H9 (cell line): ENCODE data around the gene TMED5. TPM values are rescaled to one million over a fixed set of nuclear protein-coding genes. Genes with fewer than 3 reads are reported as not detected.

Experiments
- DNase-seq: peaks from one replicate; pipeline ENCODE4 v3.0.0-alpha.2; 2017
- H2AFZ ChIP-seq: one replicate; pipeline ENCODE4 v1.6.1; 2013; ENCODE audit warnings: mild to moderate bottlenecking, low read length, control low read depth, moderate library complexity
- H2AK5ac ChIP-seq: 2 replicates; pipeline ENCODE4 v1.6.1; 2013; ENCODE audit warnings: low read length, control low read depth, mixed read lengths; ENCODE audit not compliant: insufficient read length
- H2BK120ac ChIP-seq: one replicate; pipeline ENCODE4 v1.6.1; 2013; ENCODE audit warnings: low read depth, mild to moderate bottlenecking, low read length, control low read depth, inconsistent platforms; ENCODE audit not compliant: poor library complexity, severe bottlenecking
- H2BK12ac ChIP-seq: 2 replicates; pipeline ENCODE4 v1.6.1; 2013; ENCODE audit warnings: low read length, control low read depth, mixed read lengths, low read depth; ENCODE audit not compliant: insufficient read length
- H2BK15ac ChIP-seq: 2 replicates; pipeline ENCODE4 v1.6.1; 2013; ENCODE audit warnings: low read depth, low read length, control low read depth
- H2BK20ac ChIP-seq: one replicate; pipeline ENCODE4 v1.6.1; 2013; ENCODE audit warnings: low read depth, mild to moderate bottlenecking, low read length, control low read depth, inconsistent platforms; ENCODE audit not compliant: poor library complexity, severe bottlenecking
- H2BK5ac ChIP-seq: 2 replicates; pipeline ENCODE4 v1.6.1; 2013; ENCODE audit warnings: low read length, control low read depth, mixed read lengths; ENCODE audit not compliant: insufficient read length
- H3K14ac ChIP-seq: 2 replicates; pipeline ENCODE4 v1.6.1; 2013; ENCODE audit warnings: low read length, control low read depth; ENCODE audit not compliant: insufficient read depth
- H3K18ac ChIP-seq: 2 replicates; pipeline ENCODE4 v1.6.1; 2013; ENCODE audit warnings: low read depth, mild to moderate bottlenecking, mixed read lengths, low read length, control low read depth; ENCODE audit not compliant: insufficient read length
- H3K23ac ChIP-seq: 2 replicates; pipeline ENCODE4 v1.6.1; 2013; ENCODE audit warnings: low read length, control low read depth, mixed read lengths, low read depth; ENCODE audit not compliant: insufficient read length
- H3K23me2 ChIP-seq: 2 replicates; pipeline ENCODE4 v1.6.1; 2013; ENCODE audit warnings: low read depth, mild to moderate bottlenecking, mixed read lengths, low read length, control low read depth; ENCODE audit not compliant: insufficient read length, poor library complexity, severe bottlenecking
- H3K27ac ChIP-seq: 2 replicates; pipeline ENCODE4 v1.5.1; 2013; ENCODE audit warnings: low read length, control low read depth, mixed read lengths, low read depth; ENCODE audit not compliant: insufficient read length
- H3K27me3 ChIP-seq: 2 replicates; pipeline ENCODE4 v1.6.1; 2013; ENCODE audit warnings: low read length, control low read depth, inconsistent platforms; ENCODE audit not compliant: insufficient read depth
- H3K4ac ChIP-seq: 2 replicates; pipeline ENCODE4 v1.6.1; 2013; ENCODE audit warnings: low read depth, mild to moderate bottlenecking, control low read depth, inconsistent platforms, low read length, moderate library complexity
- H3K4me1 ChIP-seq: 2 replicates; pipeline ENCODE4 v1.6.1; 2013; ENCODE audit warnings: low read length, control low read depth, inconsistent platforms; ENCODE audit not compliant: insufficient read depth
- H3K4me2 ChIP-seq: 2 replicates; pipeline ENCODE4 v1.6.1; 2013; ENCODE audit warnings: low read length, control low read depth, mixed read lengths; ENCODE audit not compliant: insufficient read length, insufficient read depth
- H3K56ac ChIP-seq: 2 replicates; pipeline ENCODE4 v1.6.1; 2013; ENCODE audit warnings: low read depth, mild to moderate bottlenecking, mixed read lengths, low read length, control low read depth; ENCODE audit not compliant: insufficient read length
- H3K79me1 ChIP-seq: 2 replicates; pipeline ENCODE4 v1.6.1; 2013; ENCODE audit warnings: low read depth, mild to moderate bottlenecking, moderate library complexity, low read length, control low read depth, inconsistent platforms; ENCODE audit not compliant: insufficient read depth, poor library complexity, severe bottlenecking
- H3K79me2 ChIP-seq: 2 replicates; pipeline ENCODE4 v1.6.1; 2013; ENCODE audit warnings: low read length, control low read depth, inconsistent platforms; ENCODE audit not compliant: insufficient read depth
- H3K9ac ChIP-seq: 2 replicates; pipeline ENCODE4 v1.6.1; 2013; ENCODE audit warnings: low read length, control low read depth, mixed read lengths; ENCODE audit not compliant: insufficient read length; ENCODE audit errors: extremely low read depth
- H3K9me3 ChIP-seq: one replicate; pipeline ENCODE4 v1.6.1; 2013; ENCODE audit warnings: low read depth, low read length, inconsistent platforms; ENCODE audit not compliant: control insufficient read depth
- H3T11ph ChIP-seq: one replicate; pipeline ENCODE4 v1.6.1; 2013; ENCODE audit warnings: mild to moderate bottlenecking, low read length, control low read depth, inconsistent platforms
- H4K20me1 ChIP-seq: one replicate; pipeline ENCODE4 v1.6.1; 2013; ENCODE audit not compliant: control insufficient read depth, insufficient read length, insufficient read depth
- H4K5ac ChIP-seq: 2 replicates; pipeline ENCODE4 v1.6.1; 2013; ENCODE audit warnings: low read depth, mild to moderate bottlenecking, mixed read lengths, low read length, control low read depth; ENCODE audit not compliant: insufficient read length
- H4K8ac ChIP-seq: replicated peaks from 2 replicates; pipeline ENCODE4 v1.6.1; 2013; ENCODE audit warnings: low read length, control low read depth, mixed read lengths, low read depth; ENCODE audit not compliant: insufficient read length
- H4K91ac ChIP-seq: 2 replicates; pipeline ENCODE4 v1.6.1; 2013; ENCODE audit warnings: low read depth, mild to moderate bottlenecking, moderate library complexity, mixed read lengths, low read length, control low read depth; ENCODE audit not compliant: insufficient read length
- H3K27ac Mint-ChIP-seq, 3 experiments: 2 replicates in 2 of 3; 3 replicates in 1 of 3; pipeline ENCODE4 v1.8.0; 2020 to 2021; ENCODE audit warnings: mixed read lengths in 3 of 3, mild to moderate bottlenecking in 1 of 3, moderate library complexity in 1 of 3
- H3K27me3 Mint-ChIP-seq: 2 replicates; pipeline ENCODE4 v1.8.0; 2021; ENCODE audit warnings: low read depth, mild to moderate bottlenecking, moderate library complexity, mixed read lengths
- H3K36me3 Mint-ChIP-seq, 3 experiments: 2 replicates in 2 of 3; 3 replicates in 1 of 3; pipeline ENCODE4 v1.8.0; 2020 to 2021; ENCODE audit warnings: low read depth in 3 of 3, mixed read lengths in 3 of 3; ENCODE audit not compliant: insufficient read depth in 1 of 3
- H3K4me1 Mint-ChIP-seq, 2 experiments: 2 replicates each; pipeline ENCODE4 v1.8.0; 2020; ENCODE audit warnings: mixed read lengths in 2 of 2
- H3K4me3 Mint-ChIP-seq, 2 experiments: 2 replicates in 1 of 2; 3 replicates in 1 of 2; pipeline ENCODE4 v1.8.0; 2020 to 2021; ENCODE audit warnings: mild to moderate bottlenecking in 2 of 2, mixed read lengths in 2 of 2, moderate library complexity in 1 of 2
- H3K9me3 Mint-ChIP-seq, 2 experiments: 2 replicates in 1 of 2; 3 replicates in 1 of 2; pipeline ENCODE4 v1.8.0; 2020; ENCODE audit warnings: mild to moderate bottlenecking in 2 of 2, mixed read lengths in 2 of 2, moderate library complexity in 1 of 2
- WGBS: extraction: QIAGEN DNeasy Blood & Tissue Kit; methylation state at CpG from one replicate; pipeline ENCODE4 v1.1.7; 2013; ENCODE audit warnings: missing lambda C conversion rate, low lambda C conversion rate, mixed read lengths; ENCODE audit not compliant: insufficient read length; ENCODE audit errors: extremely low coverage; 5-methylcytosine and 5-hydroxymethylcytosine counted together
- total RNA-seq: library from RNA; stranded (reverse); gene quantifications from 2 replicates; pipeline ENCODE4 v1.2.1, GENCODE V29; 2021
- TF ChIP-seq, protein P1 (sequence below): fragments of 200-600 bp; sonication (generic); conservative IDR thresholded peaks from 3 replicates; pipeline ENCODE4 v1.8.0; 2021; ENCODE audit warnings: antibody characterized with exemption, mild to moderate bottlenecking

The TMED5 gene
- total RNA-seq, 1 experiment from 2014 or later: 35.0 TPM

DNA sequence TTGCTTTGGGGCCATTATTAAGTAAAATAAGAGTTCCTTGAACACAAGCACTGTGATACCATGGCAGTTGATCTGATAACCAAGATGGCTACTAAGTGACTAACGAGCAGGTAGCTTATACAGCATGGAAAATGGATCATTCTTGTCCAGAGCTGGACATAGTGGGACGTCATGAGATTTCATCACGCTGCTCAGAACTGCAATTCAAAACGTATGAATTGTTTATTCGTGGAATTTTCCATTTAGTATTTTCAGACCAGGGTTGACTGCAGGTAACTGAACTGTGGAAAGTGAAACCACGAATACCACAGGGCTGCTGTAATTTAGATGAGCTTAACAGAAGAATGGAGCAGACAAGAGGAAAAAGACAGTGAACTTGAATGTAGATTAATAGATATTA lies 39.2 kb upstream of the TMED5 start:
- no peaks in the 10 kb centered on the region for H3K79me2 ChIP-seq
- no peak overlapping the region for H2AK5ac ChIP-seq
- no peak overlapping the region for H4K5ac ChIP-seq
- H3K4me2 ChIP-seq: no peak overlapping the region
- no peak overlapping the region for H3T11ph ChIP-seq
- no peaks in the 10 kb centered on the region for H3K4me1 ChIP-seq
- H3K79me1 ChIP-seq: no peaks in the 10 kb centered on the region
- no peak overlapping the region for H2AFZ ChIP-seq
- Mint-ChIP-seq H3K9me3 (no peaks in the 10 kb centered on the region; a peak in 1 of 5 replicates), H3K4me3 (no peak overlapping the region), H3K4me1 (no peaks in the 10 kb centered on the region), H3K27me3 (no peaks in the 10 kb centered on the region), H3K36me3 (peaks cover 35 to 84% (median 77%) of the 10 kb centered on the region in 3 experiments; a peak in 6 of 7 replicates), H3K27ac (no peak overlapping the region)
- no peak overlapping the region for H3K23ac ChIP-seq
- H4K20me1 ChIP-seq: no peaks in the 10 kb centered on the region
- no peak overlapping the region for H2BK12ac ChIP-seq
- no peak overlapping the region for H4K91ac ChIP-seq
- TF ChIP-seq, protein P1, sequence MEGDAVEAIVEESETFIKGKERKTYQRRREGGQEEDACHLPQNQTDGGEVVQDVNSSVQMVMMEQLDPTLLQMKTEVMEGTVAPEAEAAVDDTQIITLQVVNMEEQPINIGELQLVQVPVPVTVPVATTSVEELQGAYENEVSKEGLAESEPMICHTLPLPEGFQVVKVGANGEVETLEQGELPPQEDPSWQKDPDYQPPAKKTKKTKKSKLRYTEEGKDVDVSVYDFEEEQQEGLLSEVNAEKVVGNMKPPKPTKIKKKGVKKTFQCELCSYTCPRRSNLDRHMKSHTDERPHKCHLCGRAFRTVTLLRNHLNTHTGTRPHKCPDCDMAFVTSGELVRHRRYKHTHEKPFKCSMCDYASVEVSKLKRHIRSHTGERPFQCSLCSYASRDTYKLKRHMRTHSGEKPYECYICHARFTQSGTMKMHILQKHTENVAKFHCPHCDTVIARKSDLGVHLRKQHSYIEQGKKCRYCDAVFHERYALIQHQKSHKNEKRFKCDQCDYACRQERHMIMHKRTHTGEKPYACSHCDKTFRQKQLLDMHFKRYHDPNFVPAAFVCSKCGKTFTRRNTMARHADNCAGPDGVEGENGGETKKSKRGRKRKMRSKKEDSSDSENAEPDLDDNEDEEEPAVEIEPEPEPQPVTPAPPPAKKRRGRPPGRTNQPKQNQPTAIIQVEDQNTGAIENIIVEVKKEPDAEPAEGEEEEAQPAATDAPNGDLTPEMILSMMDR: no peak
- WGBS: no CpG with 5 or more reads among the region's 6 CpGs
- no peak overlapping the region for H3K4ac ChIP-seq
- no peak overlapping the region for H2BK20ac ChIP-seq
- H3K18ac ChIP-seq: no peak overlapping the region
- no peak overlapping the region for H3K9ac ChIP-seq
- H3K56ac ChIP-seq: no peak overlapping the region
- no peak overlapping the region for H2BK5ac ChIP-seq
- no peak overlapping the region for H2BK120ac ChIP-seq
- peak overlapping the region; percentile 39 for H3K27ac ChIP-seq
- H4K8ac ChIP-seq: no peak overlapping the region
- no peaks in the 10 kb centered on the region for H3K27me3 ChIP-seq
- H3K14ac ChIP-seq: no peak overlapping the region
- H3K23me2 ChIP-seq: no peaks in the 10 kb centered on the region
- DNase-seq: no peak
- H3K9me3 ChIP-seq: no peaks in the 10 kb centered on the region
- H2BK15ac ChIP-seq: no peak overlapping the region
